HCT116 (cell line): ENCODE measurements around the gene OR6P1.

Experiments used
- ELF1 ChIP-seq: IDR thresholded peaks from 2 replicates; pipeline ENCODE4 v1.6.1; 2012; ENCODE audit warnings: low read depth, borderline replicate concordance
- TCF7L2 ChIP-seq: IDR thresholded peaks from 2 replicates; pipeline ENCODE4 v1.7.0; 2011; ENCODE audit warnings: borderline replicate concordance, inconsistent platforms; ENCODE audit not compliant: insufficient read depth, insufficient read length; ENCODE audit errors: extremely low read depth
- YY1 ChIP-seq: IDR thresholded peaks from 2 replicates; pipeline ENCODE4 v1.6.1; 2011; ENCODE audit warnings: low read length, low read depth, moderate library complexity, mild to moderate bottlenecking; ENCODE audit not compliant: insufficient replicate concordance; ENCODE audit errors: extremely low read depth
- TF ChIP-seq, protein P1 (sequence below): IDR thresholded peaks from 2 replicates; pipeline ENCODE4 v1.6.1; 2012
- TF ChIP-seq, protein P2 (sequence below): IDR thresholded peaks from 2 replicates; pipeline ENCODE4 v1.6.1; 2012; ENCODE audit warnings: low read depth
- TF ChIP-seq, protein P3 (sequence below), 3 experiments: fragments of 200-600 bp in 1 of 3; sonication (generic) in 1 of 3; IDR thresholded peaks in 2 of 3; conservative IDR thresholded peaks in 1 of 3; 2 replicates each; pipeline ENCODE4 v1.5.1; 2012 to 2017; ENCODE audit warnings: low read depth in 2 of 3, low read length in 2 of 3, antibody characterized with exemption in 1 of 3, borderline replicate concordance in 1 of 3, control low read depth in 1 of 3, mild to moderate bottlenecking in 1 of 3, mixed read lengths in 1 of 3, mixed run types in 1 of 3, moderate library complexity in 1 of 3; ENCODE audit not compliant: insufficient read depth in 1 of 3

DNA sequence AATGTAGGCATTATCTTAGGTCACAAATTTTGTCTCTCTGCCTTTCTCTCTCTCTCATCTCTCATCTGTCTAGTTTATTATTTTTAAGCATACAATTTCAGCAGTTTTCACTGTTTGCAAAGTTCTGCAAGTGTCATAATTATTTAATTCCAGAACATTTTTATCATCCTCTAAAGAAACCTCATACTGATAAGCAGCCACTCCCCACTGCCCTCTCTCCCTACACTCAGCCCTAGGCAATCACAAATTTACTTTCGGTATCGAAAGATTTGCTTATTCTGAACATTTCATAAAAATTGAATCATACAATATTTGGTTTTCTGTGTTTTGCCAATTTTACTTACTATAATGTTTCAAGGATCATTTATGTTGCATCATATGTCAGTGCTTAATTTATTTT, 32.8 kb downstream of the OR6P1 start:
- TF ChIP-seq, protein P1, sequence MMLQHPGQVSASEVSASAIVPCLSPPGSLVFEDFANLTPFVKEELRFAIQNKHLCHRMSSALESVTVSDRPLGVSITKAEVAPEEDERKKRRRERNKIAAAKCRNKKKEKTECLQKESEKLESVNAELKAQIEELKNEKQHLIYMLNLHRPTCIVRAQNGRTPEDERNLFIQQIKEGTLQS = no peak
- TF ChIP-seq, protein P2, sequence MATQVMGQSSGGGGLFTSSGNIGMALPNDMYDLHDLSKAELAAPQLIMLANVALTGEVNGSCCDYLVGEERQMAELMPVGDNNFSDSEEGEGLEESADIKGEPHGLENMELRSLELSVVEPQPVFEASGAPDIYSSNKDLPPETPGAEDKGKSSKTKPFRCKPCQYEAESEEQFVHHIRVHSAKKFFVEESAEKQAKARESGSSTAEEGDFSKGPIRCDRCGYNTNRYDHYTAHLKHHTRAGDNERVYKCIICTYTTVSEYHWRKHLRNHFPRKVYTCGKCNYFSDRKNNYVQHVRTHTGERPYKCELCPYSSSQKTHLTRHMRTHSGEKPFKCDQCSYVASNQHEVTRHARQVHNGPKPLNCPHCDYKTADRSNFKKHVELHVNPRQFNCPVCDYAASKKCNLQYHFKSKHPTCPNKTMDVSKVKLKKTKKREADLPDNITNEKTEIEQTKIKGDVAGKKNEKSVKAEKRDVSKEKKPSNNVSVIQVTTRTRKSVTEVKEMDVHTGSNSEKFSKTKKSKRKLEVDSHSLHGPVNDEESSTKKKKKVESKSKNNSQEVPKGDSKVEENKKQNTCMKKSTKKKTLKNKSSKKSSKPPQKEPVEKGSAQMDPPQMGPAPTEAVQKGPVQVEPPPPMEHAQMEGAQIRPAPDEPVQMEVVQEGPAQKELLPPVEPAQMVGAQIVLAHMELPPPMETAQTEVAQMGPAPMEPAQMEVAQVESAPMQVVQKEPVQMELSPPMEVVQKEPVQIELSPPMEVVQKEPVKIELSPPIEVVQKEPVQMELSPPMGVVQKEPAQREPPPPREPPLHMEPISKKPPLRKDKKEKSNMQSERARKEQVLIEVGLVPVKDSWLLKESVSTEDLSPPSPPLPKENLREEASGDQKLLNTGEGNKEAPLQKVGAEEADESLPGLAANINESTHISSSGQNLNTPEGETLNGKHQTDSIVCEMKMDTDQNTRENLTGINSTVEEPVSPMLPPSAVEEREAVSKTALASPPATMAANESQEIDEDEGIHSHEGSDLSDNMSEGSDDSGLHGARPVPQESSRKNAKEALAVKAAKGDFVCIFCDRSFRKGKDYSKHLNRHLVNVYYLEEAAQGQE = no peak
- TF ChIP-seq YY1 (no peak), ELF1 (no peak), TCF7L2 (no peak)
- TF ChIP-seq, protein P3, sequence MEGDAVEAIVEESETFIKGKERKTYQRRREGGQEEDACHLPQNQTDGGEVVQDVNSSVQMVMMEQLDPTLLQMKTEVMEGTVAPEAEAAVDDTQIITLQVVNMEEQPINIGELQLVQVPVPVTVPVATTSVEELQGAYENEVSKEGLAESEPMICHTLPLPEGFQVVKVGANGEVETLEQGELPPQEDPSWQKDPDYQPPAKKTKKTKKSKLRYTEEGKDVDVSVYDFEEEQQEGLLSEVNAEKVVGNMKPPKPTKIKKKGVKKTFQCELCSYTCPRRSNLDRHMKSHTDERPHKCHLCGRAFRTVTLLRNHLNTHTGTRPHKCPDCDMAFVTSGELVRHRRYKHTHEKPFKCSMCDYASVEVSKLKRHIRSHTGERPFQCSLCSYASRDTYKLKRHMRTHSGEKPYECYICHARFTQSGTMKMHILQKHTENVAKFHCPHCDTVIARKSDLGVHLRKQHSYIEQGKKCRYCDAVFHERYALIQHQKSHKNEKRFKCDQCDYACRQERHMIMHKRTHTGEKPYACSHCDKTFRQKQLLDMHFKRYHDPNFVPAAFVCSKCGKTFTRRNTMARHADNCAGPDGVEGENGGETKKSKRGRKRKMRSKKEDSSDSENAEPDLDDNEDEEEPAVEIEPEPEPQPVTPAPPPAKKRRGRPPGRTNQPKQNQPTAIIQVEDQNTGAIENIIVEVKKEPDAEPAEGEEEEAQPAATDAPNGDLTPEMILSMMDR (IDR thresholded peaks at IDR 0.05 in 2 of 3, conservative IDR thresholded peaks at IDR 0.05 in 1 of 3; ENCODE audit: borderline replicate concordance in 1 of 3, insufficient read depth in 1 of 3, low read depth in 2 of 3, low read length in 2 of 3) = no peak
